Testis (tissue), 2 donors: Measurements from ENCODE around the gene CCL26.

Experiments used
- CTCF ChIP-seq, 3 experiments: fragments of 450-650 bp in 2 of 3; fragments of 200-600 bp in 1 of 3; sonication (generic) in 1 of 3; IDR thresholded peaks; one replicate each; pipeline ENCODE4 v1.5.1; 2016 to 2019; ENCODE audit warnings: antibody characterized with exemption in 3 of 3, mild to moderate bottlenecking in 2 of 3, moderate library complexity in 1 of 3
- POLR2A ChIP-seq: fragments of 450-650 bp; IDR thresholded peaks from one replicate; pipeline ENCODE4 v1.6.1; 2017; ENCODE audit warnings: antibody characterized with exemption, mild to moderate bottlenecking, moderate library complexity

- TF ChIP-seq CTCF (IDR thresholded peaks at IDR 0.05) = peak; percentile 9 to 27 (median 26)
- no peak for TF ChIP-seq POLR2A
Measured at GRCh38 chr7:75756991-75757676, 14.9 kb downstream of the CCL26 start.
